HG03571 (cell line): Measurements from ENCODE around the gene TUBB2B.

Experiments used
- ATAC-seq: cut with Tn5 transposase; IDR thresholded peaks from one replicate; pipeline ENCODE4 v1.9.1; 2021; ENCODE audit not compliant: unreplicated experiment

TUBB2B gene

GRCh38 chr6:3227363-3228045, at the start of gene TUBB2B:
TSS of gene TUBB2B (minus strand) at chr6:3227653. CDS start at chr6:3227543, 110 bp downstream.
- ATAC-seq: no peak

DNA sequence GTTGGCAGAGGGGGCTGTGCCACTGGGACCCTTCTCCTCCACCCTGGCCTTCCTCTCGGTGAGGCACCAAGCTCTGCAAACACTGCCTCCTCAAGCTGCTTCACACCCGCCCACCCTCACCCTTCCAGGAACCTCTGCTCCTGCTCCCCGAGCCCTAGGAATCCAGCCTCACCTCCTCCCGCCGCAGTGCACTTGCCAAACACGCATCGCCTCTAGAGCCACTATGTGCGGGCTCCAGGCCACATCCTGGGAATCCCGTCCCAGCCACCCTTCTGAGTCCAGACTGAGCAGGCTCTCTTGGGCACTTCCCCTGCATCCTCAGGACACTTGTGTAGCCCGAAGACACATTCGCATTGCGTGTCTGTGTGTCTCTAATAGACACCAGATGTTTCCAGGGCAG, 49.8 kb upstream of the TUBB2B start:
- no peak for ATAC-seq

- ATAC-seq: no peak
Observed at GRCh38 chr6:3276174-3277167, 49.0 kb upstream of the TUBB2B start.

- ATAC-seq: no peak
Observed at GRCh38 chr6:3273707-3274521, 46.5 kb upstream of the TUBB2B start.

DNA sequence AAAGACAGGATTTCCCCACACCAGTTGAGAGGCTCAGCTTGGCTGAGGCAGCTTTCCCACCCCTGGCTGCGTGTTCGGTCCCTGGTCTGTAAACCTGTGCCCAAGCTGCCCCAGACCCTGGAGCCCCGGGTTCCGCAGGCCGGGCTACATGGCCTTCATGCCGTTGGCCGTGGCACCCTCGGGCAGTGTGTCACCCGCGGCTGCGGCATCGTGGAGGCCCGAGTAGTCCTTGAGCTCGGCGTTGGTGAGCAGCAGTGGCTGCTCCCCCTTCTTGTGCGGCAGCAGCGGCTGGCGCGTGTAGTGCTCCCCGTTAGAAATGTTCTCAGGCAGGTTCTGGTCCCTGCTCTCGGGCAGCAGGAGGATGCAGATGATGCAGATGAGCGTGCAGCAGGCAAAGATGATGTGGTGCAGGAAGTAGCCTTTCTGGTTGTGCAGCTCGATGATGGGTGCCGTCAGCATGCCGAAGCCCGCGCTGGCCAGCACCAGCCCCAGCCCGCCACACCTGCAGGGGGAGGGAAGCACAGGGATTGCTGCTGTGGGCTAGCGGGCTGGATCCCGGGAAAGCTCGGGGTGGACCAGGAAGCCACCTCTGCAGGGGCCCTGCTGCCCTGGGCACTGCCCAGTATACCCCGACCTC, 45.6 kb upstream of the TUBB2B start:
- ATAC-seq: no peak

- ATAC-seq: no peak
Observed at GRCh38 chr6:3271756-3272155, 44.3 kb upstream of the TUBB2B start.

DNA sequence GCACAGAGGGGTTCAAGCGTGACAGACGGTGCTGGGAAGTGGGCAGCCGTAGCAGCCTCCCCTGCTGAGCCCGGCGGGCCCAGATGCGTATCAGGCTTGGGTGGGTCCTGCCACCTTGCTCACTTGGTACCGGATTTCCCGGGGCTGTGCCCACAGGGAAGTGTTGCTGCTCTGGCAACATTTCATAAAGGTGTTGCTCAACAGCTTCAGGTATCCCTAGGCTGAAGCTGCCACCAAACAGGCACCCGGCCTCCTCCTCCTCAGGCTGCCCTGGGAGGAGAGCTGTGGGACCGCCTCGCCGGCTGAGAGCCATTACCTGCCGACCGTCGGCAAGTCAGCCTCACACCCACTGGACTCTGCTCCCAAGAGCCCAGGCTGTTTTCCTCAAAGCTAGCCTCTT, 42.8 kb upstream of the TUBB2B start:
- no peak for ATAC-seq

GRCh38 chr6:3269281-3269975, 42.0 kb upstream of the TUBB2B start:
- ATAC-seq: no peak

- ATAC-seq: no peak
Observed at GRCh38 chr6:3268680-3269079, 41.2 kb upstream of the TUBB2B start.

DNA sequence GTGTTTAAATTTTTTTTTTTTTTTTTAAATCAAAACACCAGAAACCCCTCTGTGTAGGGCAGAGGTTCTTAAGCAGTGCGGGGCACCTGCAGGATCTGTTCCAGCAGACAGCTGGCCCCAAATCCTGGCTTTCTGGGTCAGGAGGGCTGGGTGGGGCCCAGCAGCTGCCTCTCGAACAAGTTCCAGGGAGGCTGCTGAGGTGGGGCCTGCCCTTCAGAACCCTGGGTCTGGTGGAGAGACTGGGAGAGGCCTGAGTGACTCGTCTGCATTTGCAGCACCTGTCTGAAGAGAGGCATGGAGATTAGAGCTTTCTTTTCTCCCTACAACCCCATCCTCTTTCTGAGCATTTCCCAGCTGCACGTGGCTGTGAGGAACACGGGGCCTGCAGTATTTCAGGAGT, 39.7 kb upstream of the TUBB2B start:
- ATAC-seq: no peak

DNA sequence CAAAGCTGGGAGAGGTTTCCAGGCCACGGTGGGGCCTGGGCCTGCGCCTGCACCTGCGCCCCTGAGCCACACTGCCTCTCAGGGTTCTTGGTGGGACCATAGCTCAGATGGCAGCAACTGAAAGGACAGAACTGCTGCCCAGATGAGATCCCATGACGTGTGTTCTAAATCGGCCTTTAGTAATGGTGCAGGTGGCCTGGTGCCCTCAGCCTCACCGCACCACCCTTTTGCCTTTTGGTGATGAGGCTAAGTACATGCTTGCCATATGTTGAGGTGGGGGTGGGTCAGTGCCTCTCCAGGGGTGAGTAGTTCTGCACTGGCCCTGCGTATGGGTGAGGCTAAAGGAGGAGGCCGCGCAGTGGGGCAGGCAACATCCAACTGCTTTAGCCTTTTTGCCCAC, 38.7 kb upstream of the TUBB2B start:
- ATAC-seq: no peak

DNA sequence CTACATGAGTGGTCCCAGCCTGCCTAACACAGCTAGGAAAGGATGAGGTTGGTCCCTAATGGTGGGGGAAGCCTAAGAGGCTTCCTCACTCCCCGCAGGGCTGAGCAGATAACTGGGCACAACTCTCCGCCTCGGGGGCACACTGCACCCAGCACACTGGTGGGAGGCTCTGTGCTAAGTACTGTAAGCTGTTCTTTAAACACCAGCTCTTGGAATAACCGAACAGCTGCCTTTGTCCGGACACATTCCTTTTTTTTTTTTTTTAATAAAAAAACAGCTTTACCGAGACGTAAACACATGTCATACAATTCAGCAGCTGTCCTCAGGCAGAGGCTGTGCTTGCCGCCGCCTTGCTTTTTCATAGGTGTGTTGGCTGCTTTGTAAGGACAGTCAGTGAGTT, 38.2 kb upstream of the TUBB2B start:
- no peak for ATAC-seq

DNA sequence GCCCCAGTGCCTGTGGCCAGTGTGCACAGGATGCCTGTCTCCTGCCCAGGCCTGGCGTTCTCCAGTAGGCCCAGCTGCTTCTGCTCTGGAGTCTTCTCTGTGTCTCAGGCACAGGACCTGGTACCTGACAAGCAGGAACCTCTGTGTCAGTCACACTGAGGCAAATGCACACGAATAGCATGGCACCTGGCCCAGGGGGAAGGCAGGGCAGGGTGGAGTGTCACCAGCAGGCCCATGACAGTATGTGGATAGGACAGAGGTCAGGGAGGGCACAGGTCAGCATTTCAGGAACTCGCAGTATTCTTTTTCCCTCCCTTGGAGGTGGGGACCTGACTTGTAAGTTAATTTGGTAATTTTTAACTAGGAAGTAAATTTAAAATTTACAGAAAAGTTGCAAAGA, 36.9 kb upstream of the TUBB2B start:
- no peak for ATAC-seq

DNA sequence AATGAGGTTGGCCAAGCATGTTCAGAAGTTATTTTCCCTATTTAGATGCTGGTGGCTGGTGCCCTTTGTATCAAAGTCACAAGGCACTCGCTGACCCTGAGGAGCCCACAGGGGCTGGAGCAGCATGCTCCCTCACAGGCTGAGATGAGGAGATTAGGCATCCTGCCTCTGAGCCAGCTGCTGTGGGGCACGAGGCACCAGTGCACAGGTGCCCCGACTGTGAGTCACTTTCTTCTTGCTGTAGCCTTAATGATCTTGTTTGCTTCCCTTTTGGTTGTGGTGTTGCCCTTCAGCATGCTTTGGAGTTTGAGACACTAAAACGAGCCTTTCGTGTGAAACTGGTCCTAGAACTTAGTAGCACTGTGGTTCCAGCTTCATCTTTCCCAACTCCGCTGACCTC, 35.6 kb upstream of the TUBB2B start:
- no peak for ATAC-seq

DNA sequence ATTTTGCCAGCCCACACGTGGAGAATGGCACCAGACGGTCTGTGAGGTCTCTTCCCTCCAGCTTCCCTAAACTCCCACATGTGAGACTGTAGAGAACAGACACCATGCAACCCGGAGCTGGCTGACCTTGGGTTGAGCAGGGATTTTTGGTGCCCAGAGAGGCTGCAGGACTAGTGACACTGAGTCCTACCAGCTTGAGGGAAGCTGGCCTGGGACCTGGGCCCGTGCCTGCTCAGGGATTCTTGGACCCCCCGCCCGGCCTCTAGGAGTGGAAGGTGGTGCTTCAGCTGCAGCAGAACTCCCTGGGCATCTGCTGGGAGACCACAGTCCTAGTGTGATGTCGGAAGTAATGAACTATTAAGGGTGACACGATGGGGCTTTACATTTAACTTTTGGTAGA, 34.5 kb upstream of the TUBB2B start:
- ATAC-seq: no peak

DNA sequence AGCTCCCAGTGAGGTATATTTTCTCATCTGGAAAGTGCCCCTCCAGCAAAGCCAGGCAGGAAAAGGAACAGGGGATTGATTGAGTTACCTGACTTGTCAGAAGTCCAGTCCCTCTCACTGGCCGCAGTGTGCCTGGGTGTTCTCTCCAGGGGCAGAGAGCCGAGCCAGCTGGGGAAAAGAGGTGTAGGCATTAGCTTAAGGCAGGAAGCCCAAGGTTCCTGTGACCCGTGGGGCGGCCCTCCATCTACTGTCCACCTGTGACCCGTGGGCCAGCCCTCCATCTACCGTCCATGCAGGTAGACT, 34.0 kb upstream of the TUBB2B start:
- no peak for ATAC-seq

DNA sequence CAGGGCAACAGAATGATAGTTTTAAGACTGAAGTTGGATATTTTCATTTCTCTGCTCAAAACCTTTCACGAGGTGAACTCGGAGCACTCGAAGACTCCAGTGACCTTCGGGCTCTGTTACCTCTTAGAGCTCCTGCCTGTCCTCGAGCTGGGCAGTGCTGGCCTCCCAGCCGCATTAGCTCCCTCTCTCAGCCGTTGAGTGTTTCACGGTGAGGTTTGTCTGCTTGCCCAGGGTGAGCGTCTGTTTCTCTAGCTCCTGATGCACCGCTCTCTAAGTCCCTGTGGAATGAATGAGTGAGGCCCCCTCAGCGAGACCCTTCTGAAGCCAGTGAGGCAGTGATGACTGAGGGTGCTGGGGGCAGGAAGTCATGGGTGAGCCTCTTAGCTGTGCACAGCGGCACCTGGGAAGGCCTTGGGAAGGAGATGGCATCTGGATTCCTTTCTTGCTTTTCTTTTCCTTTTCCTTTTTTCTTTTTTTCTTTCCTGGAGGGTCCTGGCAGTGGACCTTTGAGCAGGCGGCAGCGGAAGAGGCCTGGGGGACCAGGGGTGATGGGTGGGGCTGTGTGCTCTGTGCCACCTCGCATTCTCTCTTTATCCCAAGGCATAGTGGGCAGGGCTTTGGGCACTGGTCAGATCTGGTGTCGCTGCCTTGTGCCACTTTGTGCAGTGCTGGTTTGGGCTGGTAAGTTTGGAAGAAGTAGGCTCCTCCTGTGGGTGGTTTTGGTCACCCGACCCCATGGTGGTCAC, 33.5 kb upstream of the TUBB2B start:
- ATAC-seq: no peak

DNA sequence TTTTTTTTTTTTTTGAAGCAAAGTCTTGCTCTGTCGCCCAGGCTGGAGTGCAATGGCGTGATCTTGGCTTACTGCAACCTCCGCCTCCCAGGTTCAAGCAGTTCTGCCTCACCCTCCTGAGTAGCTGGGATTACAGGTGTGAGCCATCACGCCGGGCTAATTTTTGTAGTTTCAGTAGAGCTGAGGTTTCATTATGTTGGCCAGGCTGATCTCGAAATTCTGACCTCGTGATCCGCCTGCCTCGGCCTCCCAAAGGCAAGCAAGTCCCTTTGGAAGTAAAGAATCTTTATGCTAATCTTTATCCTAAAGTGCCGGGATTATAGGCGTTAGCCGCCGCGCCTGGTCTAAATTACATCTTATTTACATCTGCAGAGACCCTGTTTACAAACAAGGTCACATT, 32.8 kb upstream of the TUBB2B start:
- ATAC-seq: no peak

DNA sequence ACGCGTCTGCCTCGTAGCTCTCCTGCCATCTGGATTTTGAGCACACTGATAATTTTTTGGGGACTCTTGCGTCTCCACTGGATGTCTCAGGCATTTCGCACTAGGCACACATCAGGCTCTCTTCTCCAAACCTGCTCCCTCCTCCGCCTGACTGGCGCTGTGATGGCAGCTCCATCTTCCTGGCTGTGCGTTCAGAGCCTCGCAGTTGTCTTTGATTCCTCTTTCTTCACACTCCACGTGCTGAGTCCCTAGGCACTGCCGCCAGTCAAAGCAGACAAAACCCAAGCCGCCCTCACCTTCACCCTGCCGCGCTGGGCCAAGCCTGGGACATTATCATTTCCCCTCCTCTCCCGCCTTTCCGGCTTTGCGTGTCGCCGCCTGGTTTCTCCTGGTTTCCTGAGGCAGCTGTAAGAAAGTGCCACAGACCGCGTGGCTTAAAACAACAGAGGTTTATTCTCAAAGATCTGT, 32.1 kb upstream of the TUBB2B start:
- peak; percentile 28 for ATAC-seq
